Aorta (tissue), 5 donors: ENCODE measurements around the gene PSMB10. TPM values are rescaled to one million over a fixed set of nuclear protein-coding genes. Genes with fewer than 3 reads are reported as not detected.

Source experiments
- ATAC-seq: fragments of 200-7000 bp; cut with Tn5 transposase; one replicate; pipeline ENCODE4 v1.9.1; 2022; ENCODE audit warnings: moderate library complexity; ENCODE audit not compliant: low FRiP score
- DNase-seq, 2 donors: peaks; one replicate each; pipeline ENCODE4 v3.0.0-alpha.2; 2020
- H3K27ac ChIP-seq, 2 donors: one replicate each; pipeline ENCODE4 v1.5.1; 2013; ENCODE audit warnings: low read length in 2 of 2, mild to moderate bottlenecking in 2 of 2, moderate library complexity in 2 of 2, control low read depth in 1 of 2, inconsistent platforms in 1 of 2, low read depth in 1 of 2
- H3K27me3 ChIP-seq, 2 donors: one replicate each; pipeline ENCODE4 v1.6.1; 2013; ENCODE audit warnings: control low read depth in 1 of 2, low read length in 1 of 2, mild to moderate bottlenecking in 1 of 2, moderate library complexity in 1 of 2; ENCODE audit not compliant: insufficient read depth in 2 of 2, control insufficient read depth in 1 of 2
- H3K36me3 ChIP-seq, 2 donors: one replicate each; pipeline ENCODE4 v1.6.1; 2013; ENCODE audit warnings: control low read depth in 1 of 2, low read length in 1 of 2, mild to moderate bottlenecking in 1 of 2; ENCODE audit not compliant: insufficient read depth in 2 of 2, control insufficient read depth in 1 of 2
- H3K4me1 ChIP-seq, 2 donors: one replicate each; pipeline ENCODE4 v1.6.1; 2013; ENCODE audit warnings: low read length in 2 of 2, control low read depth in 1 of 2, mild to moderate bottlenecking in 1 of 2, moderate library complexity in 1 of 2; ENCODE audit not compliant: insufficient read depth in 2 of 2, control insufficient read depth in 1 of 2
- H3K4me3 ChIP-seq, 2 donors: one replicate each; pipeline ENCODE4 v1.5.1; 2013; ENCODE audit warnings: low read length in 2 of 2, control low read depth in 1 of 2, mild to moderate bottlenecking in 1 of 2
- H3K9me3 ChIP-seq: one replicate; pipeline ENCODE4 v1.6.1; 2013; ENCODE audit warnings: mild to moderate bottlenecking, low read length; ENCODE audit not compliant: control insufficient read depth
- WGBS, 2 donors: extraction: QIAGEN DNeasy Blood & Tissue Kit; methylation state at CpG; one replicate each; pipeline ENCODE4 v1.1.7; 2013; 5-methylcytosine and 5-hydroxymethylcytosine counted together
- intact Hi-C, 2 donors: fragments of 100-400 bp; cut with DNase I; formaldehyde crosslinking; loops; one replicate each; pipeline versions ENCODE4 v1.14.2 to v1.15.0; 2022
- polyA plus RNA-seq, 2 donors: library from polyadenylated mRNA; stranded (reverse); fragments of 200-250 nt; gene quantifications; one replicate each; pipeline ENCODE4 v1.2.3, GENCODE V29; 2013
- total RNA-seq, 2 donors: library from RNA; stranded (reverse); fragmentation: NEBNext Ultra II Directional; extraction: Animal tissue kit (Norgen Biotek cat#: 25700); gene quantifications; one replicate each; pipeline ENCODE4 v1.2.1, GENCODE V29; 2021
- donor health status: healthy with polysubstance abuse.
- donor health status: Bipolar disorder and iron deficiency.
- donor health status: DM: no; HTN: no; CAD: no.
- donor health status: DM: no; HTN: no; CAD: no.
- donor health status: DM: yes; HTN: yes; CAD: no.

PSMB10 gene
- total and polyA plus RNA-seq, 4 donors: 27.7 to 84.3 (median 45.7) TPM

GRCh38 chr16:67965668-67966548 lies 29.3 kb upstream of the PSMB10 start:
- no peak for ATAC-seq
- no peaks in the 10 kb centered on the region for H3K9me3 ChIP-seq
- DNase-seq: no peak
- H3K27me3 ChIP-seq: no peaks in the 10 kb centered on the region
- no peak overlapping the region for H3K4me3 ChIP-seq
- intact Hi-C loops: no loop called here
- peaks cover 0 to 6% of the 10 kb centered on the region in 2 donors for H3K36me3 ChIP-seq
- WGBS, 2 donors: 12 to 13% methylated on average over 11 of the region's 11 CpGs
- H3K27ac ChIP-seq: peak overlapping the region in 1 of 2 donors; percentile 99
- H3K4me1 ChIP-seq: no peaks in the 10 kb centered on the region

GRCh38 chr16:67964477-67965131 lies 28.0 kb upstream of the PSMB10 start:
- Histone ChIP-seq H3K4me1 (no peaks in the 10 kb centered on the region), H3K4me3 (no peak overlapping the region), H3K9me3 (no peaks in the 10 kb centered on the region), H3K36me3 (peaks cover 0 to 9% of the 10 kb centered on the region in 2 donors), H3K27ac (peak overlapping the region in 1 of 2 donors; percentile 23), H3K27me3 (no peaks in the 10 kb centered on the region)
- WGBS, 2 donors: 32 to 35% methylated on average over 6 of the region's 6 CpGs
- ATAC-seq (no peak), DNase-seq (no peak)
- intact Hi-C loops: no loop called here

GRCh38 chr16:67963662-67964321 lies 27.1 kb upstream of the PSMB10 start:
- DNase-seq: peak in 1 of 2 donors; percentile 80
- H3K4me3 ChIP-seq: no peak overlapping the region
- no peaks in the 10 kb centered on the region for H3K4me1 ChIP-seq
- intact Hi-C loops: no loop called here
- ATAC-seq: no peak
- no peak overlapping the region for H3K27ac ChIP-seq
- peaks cover 0 to 9% of the 10 kb centered on the region in 2 donors for H3K36me3 ChIP-seq
- H3K27me3 ChIP-seq: no peaks in the 10 kb centered on the region
- 22 to 27% methylated on average over 32 of the region's 32 CpGs for WGBS, 2 donors
- H3K9me3 ChIP-seq: no peaks in the 10 kb centered on the region

GRCh38 chr16:67963292-67963661 lies 26.6 kb upstream of the PSMB10 start:
- Histone ChIP-seq H3K9me3 (no peaks in the 10 kb centered on the region), H3K36me3 (peaks cover 0 to 9% of the 10 kb centered on the region in 2 donors), H3K4me1 (no peaks in the 10 kb centered on the region), H3K4me3 (no peak overlapping the region), H3K27ac (no peak overlapping the region), H3K27me3 (no peaks in the 10 kb centered on the region)
- DNase-seq (no peak), ATAC-seq (no peak)
- WGBS, 2 donors: 35 to 49% methylated on average over 2 of the region's 2 CpGs
- intact Hi-C loops: no loop called here

GRCh38 chr16:67962135-67962534 lies 25.5 kb upstream of the PSMB10 start:
- DNase-seq (no peak), ATAC-seq (no peak)
- 89 to 90% methylated on average over 8 of the region's 8 CpGs for WGBS, 2 donors
- H3K27ac ChIP-seq: no peak overlapping the region
- intact Hi-C loops: no loop called here
- H3K36me3 ChIP-seq: peaks cover 0 to 9% of the 10 kb centered on the region in 2 donors
- no peak overlapping the region for H3K4me3 ChIP-seq
- H3K9me3 ChIP-seq: no peaks in the 10 kb centered on the region
- H3K4me1 ChIP-seq: no peaks in the 10 kb centered on the region
- no peaks in the 10 kb centered on the region for H3K27me3 ChIP-seq

GRCh38 chr16:67961551-67961957 lies 24.9 kb upstream of the PSMB10 start:
- Histone ChIP-seq H3K9me3 (no peaks in the 10 kb centered on the region), H3K36me3 (peaks cover 0 to 9% of the 10 kb centered on the region in 2 donors), H3K27ac (no peak overlapping the region), H3K4me1 (no peaks in the 10 kb centered on the region), H3K4me3 (no peak overlapping the region), H3K27me3 (no peaks in the 10 kb centered on the region)
- intact Hi-C loops: no loop called here
- 69 to 73% methylated on average over 13 of the region's 13 CpGs for WGBS, 2 donors
- no peak for ATAC-seq
- peak in 1 of 2 donors; percentile 64 for DNase-seq

GRCh38 chr16:67959536-67960329 lies 23.1 kb upstream of the PSMB10 start:
- ATAC-seq: peak; percentile 44

GRCh38 chr16:67957622-67958021 lies 21.0 kb upstream of the PSMB10 start:
- Histone ChIP-seq H3K4me1 (no peaks in the 10 kb centered on the region), H3K9me3 (no peaks in the 10 kb centered on the region), H3K27me3 (no peaks in the 10 kb centered on the region), H3K36me3 (peaks cover 0 to 12% of the 10 kb centered on the region in 2 donors), H3K4me3 (no peak overlapping the region), H3K27ac (no peak overlapping the region)
- 92 to 95% methylated on average over 9 of the region's 9 CpGs for WGBS, 2 donors
- intact Hi-C loops: no loop called here
- ATAC-seq (no peak), DNase-seq (peak in 1 of 2 donors; percentile 63)

More at GRCh38 chr16:67959536-67960329, 23.1 kb upstream of the PSMB10 start:
- H3K36me3 ChIP-seq: peaks cover 0 to 9% of the 10 kb centered on the region in 2 donors
- H3K4me1 ChIP-seq: no peaks in the 10 kb centered on the region
- H3K9me3 ChIP-seq: no peaks in the 10 kb centered on the region
- intact Hi-C loops: no loop called here
- no peaks in the 10 kb centered on the region for H3K27me3 ChIP-seq
- 54 to 68% methylated on average over 11 of the region's 11 CpGs for WGBS, 2 donors
- no peak overlapping the region for H3K4me3 ChIP-seq
- H3K27ac ChIP-seq: no peak overlapping the region
- DNase-seq: peak in 1 of 2 donors; percentile 85
